BLaER1 treated with 17β-estradiol and CSF1 and Interleukin-3, amounts not matched to agents 10 nM and 100 nM (cell line): ENCODE measurements around the gene SIX4.

Source experiments
- H3K27ac ChIP-seq, 11 experiments: shearing (Covaris generic); formaldehyde crosslinking; 2 replicates each; pipeline ENCODE4 v1.8.1; 2022
- H3K27me3 ChIP-seq, 11 experiments: shearing (Covaris generic); formaldehyde crosslinking; 2 replicates each; pipeline ENCODE4 v1.8.1; 2022
- H3K36me3 ChIP-seq, 11 experiments: shearing (Covaris generic); formaldehyde crosslinking; 2 replicates each; pipeline ENCODE4 v1.8.1; 2022
- H3K4me1 ChIP-seq, 10 experiments: shearing (Covaris generic); formaldehyde crosslinking; 2 replicates each; pipeline ENCODE4 v1.8.1; 2022
- H3K4me2 ChIP-seq, 11 experiments: shearing (Covaris generic); formaldehyde crosslinking; 2 replicates each; pipeline ENCODE4 v1.8.1; 2022
- H3K4me3 ChIP-seq, 10 experiments: shearing (Covaris generic); formaldehyde crosslinking; 2 replicates each; pipeline ENCODE4 v1.8.1; 2022
- H3K9ac ChIP-seq, 11 experiments: shearing (Covaris generic); formaldehyde crosslinking; 2 replicates each; pipeline ENCODE4 v1.8.1; 2022
- H3K9me3 ChIP-seq, 11 experiments: shearing (Covaris generic); formaldehyde crosslinking; replicated peaks in 1 of 11; 2 replicates each; pipeline ENCODE4 v1.8.1; 2022
- H4K20me1 ChIP-seq, 11 experiments: shearing (Covaris generic); formaldehyde crosslinking; 2 replicates each; pipeline ENCODE4 v1.8.1; 2022
- Cebpa-rat ChIP-seq, 11 experiments: shearing (Covaris generic); IDR thresholded peaks; 2 replicates each; pipeline ENCODE4 v1.8.1; 2022

Gene SIX4

DNA sequence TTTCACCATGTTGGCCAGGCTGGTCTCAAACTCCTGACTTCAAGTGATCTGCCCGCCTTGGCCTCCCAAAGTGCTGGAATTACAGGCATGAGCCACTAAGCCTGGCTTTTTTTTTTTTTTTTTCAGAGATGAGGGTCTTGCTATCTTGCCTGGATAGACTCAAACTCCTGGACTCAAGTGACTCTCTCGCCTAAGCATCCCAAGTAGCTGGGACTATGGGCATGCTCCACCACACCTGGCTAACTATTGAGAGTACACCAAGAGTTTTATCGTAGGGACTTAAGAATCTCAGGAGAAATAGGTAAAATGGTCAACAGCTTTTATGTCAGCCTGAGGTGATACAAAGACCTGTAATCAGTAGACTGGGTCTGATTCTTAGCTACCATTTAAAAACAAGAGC, 43.6 kb downstream of the SIX4 start:
- Histone ChIP-seq H3K4me3 (no peak overlapping the region), H3K27ac (no peak overlapping the region), H3K4me2 (no peak overlapping the region), H3K27me3 (no peaks in the 10 kb centered on the region), H4K20me1 (no peaks in the 10 kb centered on the region), H3K36me3 (no peaks in the 10 kb centered on the region), H3K4me1 (no peaks in the 10 kb centered on the region), H3K9me3 (peaks cover 0 to 10% (median 4%) of the 10 kb centered on the region in 11 experiments; a peak in 8 of 22 replicates), H3K9ac (no peak overlapping the region)
- no peak for TF ChIP-seq Cebpa-rat (IDR thresholded peaks at IDR 0.05)

- no peaks in the 10 kb centered on the region for H3K36me3 ChIP-seq
- no peak overlapping the region for H3K27ac ChIP-seq
- peaks cover 0 to 10% (median 4%) of the 10 kb centered on the region in 11 experiments; a peak in 8 of 22 replicates for H3K9me3 ChIP-seq
- H3K27me3 ChIP-seq, result no peaks in the 10 kb centered on the region
- no peak overlapping the region for H3K4me2 ChIP-seq
- H3K4me1 ChIP-seq, result no peaks in the 10 kb centered on the region
- H4K20me1 ChIP-seq, result no peaks in the 10 kb centered on the region
- H3K9ac ChIP-seq, result no peak overlapping the region
- no peak for TF ChIP-seq Cebpa-rat (IDR thresholded peaks at IDR 0.05)
- no peak overlapping the region for H3K4me3 ChIP-seq
These were observed 44.4 kb downstream of the SIX4 start for GRCh38 chr14:60679566-60680258.

GRCh38 chr14:60677701-60678100, 46.5 kb downstream of the SIX4 start:
- H3K4me2 ChIP-seq, result no peak overlapping the region
- TF ChIP-seq Cebpa-rat (IDR thresholded peaks at IDR 0.05), result no peak
- no peak overlapping the region for H3K27ac ChIP-seq
- no peaks in the 10 kb centered on the region for H3K36me3 ChIP-seq
- H3K27me3 ChIP-seq, result no peaks in the 10 kb centered on the region
- no peaks in the 10 kb centered on the region for H4K20me1 ChIP-seq
- no peak overlapping the region for H3K4me3 ChIP-seq
- H3K9me3 ChIP-seq, result peaks cover 0 to 6% (median 0%) of the 10 kb centered on the region in 11 experiments; a peak in 1 of 22 replicates
- no peaks in the 10 kb centered on the region for H3K4me1 ChIP-seq
- no peak overlapping the region for H3K9ac ChIP-seq

DNA sequence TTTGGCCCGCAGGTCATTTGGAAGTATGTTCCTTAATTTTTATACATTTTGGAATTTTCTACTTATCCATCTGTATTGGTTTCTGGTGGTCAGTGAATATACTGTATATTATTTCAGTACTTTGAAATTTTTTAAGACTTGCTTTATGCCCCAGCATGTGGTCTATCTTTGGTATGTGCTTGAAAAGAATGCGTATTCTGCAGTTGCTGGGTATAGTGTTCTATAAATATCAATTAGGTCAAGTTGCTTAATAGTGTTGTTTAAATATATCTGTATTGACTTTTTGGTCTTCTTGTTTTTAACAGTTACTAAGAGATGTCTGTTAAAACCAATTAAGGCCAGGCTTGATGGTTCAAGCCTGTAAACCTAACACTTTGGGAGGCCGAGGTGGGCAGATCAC, 53.2 kb downstream of the SIX4 start:
- no peaks in the 10 kb centered on the region for H4K20me1 ChIP-seq
- no peak overlapping the region for H3K4me3 ChIP-seq
- no peak overlapping the region for H3K27ac ChIP-seq
- no peaks in the 10 kb centered on the region for H3K36me3 ChIP-seq
- peaks cover 0 to 9% (median 7%) of the 10 kb centered on the region in 11 experiments; a peak in 10 of 22 replicates for H3K9me3 ChIP-seq
- no peak overlapping the region for H3K4me2 ChIP-seq
- no peaks in the 10 kb centered on the region for H3K4me1 ChIP-seq
- H3K27me3 ChIP-seq, result no peaks in the 10 kb centered on the region
- no peak overlapping the region for H3K9ac ChIP-seq
- no peak for TF ChIP-seq Cebpa-rat (IDR thresholded peaks at IDR 0.05)

GRCh38 chr14:60668431-60669112, 55.6 kb downstream of the SIX4 start:
- Histone ChIP-seq H3K36me3 (no peaks in the 10 kb centered on the region), H4K20me1 (no peaks in the 10 kb centered on the region), H3K27ac (peak overlapping the region in 1 of 11 experiments; percentile 13; a peak in 2 of 22 replicates), H3K4me2 (no peak overlapping the region), H3K9me3 (peaks cover 0 to 9% (median 7%) of the 10 kb centered on the region in 11 experiments; a peak in 10 of 22 replicates), H3K4me3 (no peak overlapping the region), H3K9ac (no peak overlapping the region), H3K4me1 (no peaks in the 10 kb centered on the region), H3K27me3 (no peaks in the 10 kb centered on the region)
- peak in 1 of 11 experiments; percentile 23; a peak in 1 of 22 replicates for TF ChIP-seq Cebpa-rat (IDR thresholded peaks at IDR 0.05)

DNA sequence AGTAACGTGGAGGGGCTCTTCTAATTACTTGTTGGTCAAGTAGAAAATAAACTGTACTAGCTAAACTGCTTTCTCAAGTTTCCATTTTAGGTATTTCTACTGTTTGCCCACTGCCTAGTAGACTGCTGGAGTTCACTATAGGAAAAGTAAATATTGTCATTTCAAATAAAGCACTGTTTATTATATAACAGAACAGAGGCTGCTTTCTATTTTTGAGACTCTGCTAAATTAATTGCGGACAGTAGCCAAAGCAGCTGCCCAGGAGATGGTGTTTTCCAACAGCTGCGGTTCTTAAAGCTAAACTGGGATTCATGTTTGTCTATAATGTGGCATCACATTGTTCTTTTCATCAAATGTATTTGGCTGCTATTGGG, 59.0 kb downstream of the SIX4 start:
- H3K27ac ChIP-seq, result no peak overlapping the region

DNA sequence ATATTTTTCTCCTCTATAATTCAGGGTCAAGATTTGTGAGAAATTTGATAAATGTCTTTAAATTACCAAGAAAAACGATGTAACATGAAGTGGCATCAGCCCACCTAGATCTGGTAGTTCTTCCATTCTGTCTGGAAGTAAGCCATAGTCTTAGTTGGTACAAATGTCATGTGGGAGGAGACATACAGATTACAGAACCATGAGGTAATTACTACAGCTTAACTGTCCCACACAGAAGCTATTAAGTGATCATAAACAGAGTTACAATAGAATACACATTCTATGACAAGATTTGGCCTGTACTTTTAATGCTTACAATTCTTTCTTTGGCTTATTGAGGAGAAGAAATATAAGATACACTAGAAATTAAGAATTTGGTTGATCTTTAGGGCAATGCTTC, 61.2 kb downstream of the SIX4 start:
- TF ChIP-seq Cebpa-rat (IDR thresholded peaks at IDR 0.05), result no peak
- Histone ChIP-seq H3K4me2 (no peak overlapping the region), H3K9me3 (no peaks in the 10 kb centered on the region), H3K9ac (no peak overlapping the region), H3K4me3 (no peak overlapping the region), H3K36me3 (no peaks in the 10 kb centered on the region), H3K27ac (no peak overlapping the region), H4K20me1 (no peaks in the 10 kb centered on the region), H3K27me3 (peaks cover 16 to 21% (median 18%) of the 10 kb centered on the region in 11 experiments), H3K4me1 (peaks cover 3 to 15% (median 5%) of the 10 kb centered on the region in 10 experiments; a peak in 19 of 20 replicates)

More for the DNA sequence above, 59.0 kb downstream of the SIX4 start:
- H3K27me3 ChIP-seq, result 0 out of 22 replicates have a peak, but pooled peaks cover 0 to under 1% (median 0%) of the 10 kb centered on the region in 11 experiments
- H3K4me3 ChIP-seq, result no peak overlapping the region
- no peak overlapping the region for H3K4me2 ChIP-seq
- H3K36me3 ChIP-seq, result no peaks in the 10 kb centered on the region
- no peaks in the 10 kb centered on the region for H4K20me1 ChIP-seq
- H3K9ac ChIP-seq, result no peak overlapping the region
- TF ChIP-seq Cebpa-rat (IDR thresholded peaks at IDR 0.05), result no peak
- peaks cover 0 to 8% (median 6%) of the 10 kb centered on the region in 11 experiments; a peak in 10 of 22 replicates for H3K9me3 ChIP-seq
- peaks cover 0 to 10% (median 0%) of the 10 kb centered on the region in 10 experiments; a peak in 5 of 20 replicates for H3K4me1 ChIP-seq

GRCh38 chr14:60661721-60662120, 62.4 kb downstream of the SIX4 start:
- H3K27ac ChIP-seq, result no peak overlapping the region
- peaks cover 26 to 34% (median 30%) of the 10 kb centered on the region in 11 experiments for H3K27me3 ChIP-seq
- H3K4me2 ChIP-seq, result peak overlapping the region in 3 of 11 experiments; percentile 24 to 44 (median 25); a peak in 4 of 22 replicates
- no peaks in the 10 kb centered on the region for H3K9me3 ChIP-seq
- no peaks in the 10 kb centered on the region for H3K36me3 ChIP-seq
- TF ChIP-seq Cebpa-rat (IDR thresholded peaks at IDR 0.05), result no peak; a peak in 1 of 22 replicates
- H4K20me1 ChIP-seq, result no peaks in the 10 kb centered on the region
- no peak overlapping the region for H3K4me3 ChIP-seq
- H3K4me1 ChIP-seq, result peaks cover 9 to 19% (median 13%) of the 10 kb centered on the region in 10 experiments; a peak in 19 of 20 replicates
- no peak overlapping the region for H3K9ac ChIP-seq
